Spleen (tissue), 7 donors: Measurements from ENCODE around the gene GLIS1.

Experiments used
- POLR2A ChIP-seq, 3 donors: fragments of 450-650 bp; IDR thresholded peaks; one replicate each; pipeline ENCODE4 v1.5.1; 2017; ENCODE audit warnings: antibody characterized with exemption in 3 of 3, mild to moderate bottlenecking in 1 of 3
- POLR2AphosphoS5 ChIP-seq, 3 donors: sonication (generic); formaldehyde crosslinking; IDR thresholded peaks; one replicate each; pipeline ENCODE4 v1.5.1; 2017; ENCODE audit warnings: antibody characterized with exemption in 3 of 3
- TF ChIP-seq, protein P1 (sequence below), 11 experiments: fragments of 200-600 bp in 7 of 11; fragments of 450-650 bp in 4 of 11; sonication (generic) in 4 of 11; IDR thresholded peaks in 8 of 11; conservative IDR thresholded peaks in 3 of 11; 1 replicate in 7 of 11; 2 replicates in 4 of 11; pipeline versions ENCODE4 v1.4.0 to v1.8.0; 2016 to 2021; ENCODE audit warnings: antibody characterized with exemption in 11 of 11, inconsistent platforms in 4 of 11, mild to moderate bottlenecking in 1 of 11
- donor health status: DM: no; HTN: no; CAD: no; lungs with moderate emphysema.
- donor health status: DM: no; HTN: no; CAD: no.
- donor health status: DM: no; HTN: no; CAD: no.

DNA sequence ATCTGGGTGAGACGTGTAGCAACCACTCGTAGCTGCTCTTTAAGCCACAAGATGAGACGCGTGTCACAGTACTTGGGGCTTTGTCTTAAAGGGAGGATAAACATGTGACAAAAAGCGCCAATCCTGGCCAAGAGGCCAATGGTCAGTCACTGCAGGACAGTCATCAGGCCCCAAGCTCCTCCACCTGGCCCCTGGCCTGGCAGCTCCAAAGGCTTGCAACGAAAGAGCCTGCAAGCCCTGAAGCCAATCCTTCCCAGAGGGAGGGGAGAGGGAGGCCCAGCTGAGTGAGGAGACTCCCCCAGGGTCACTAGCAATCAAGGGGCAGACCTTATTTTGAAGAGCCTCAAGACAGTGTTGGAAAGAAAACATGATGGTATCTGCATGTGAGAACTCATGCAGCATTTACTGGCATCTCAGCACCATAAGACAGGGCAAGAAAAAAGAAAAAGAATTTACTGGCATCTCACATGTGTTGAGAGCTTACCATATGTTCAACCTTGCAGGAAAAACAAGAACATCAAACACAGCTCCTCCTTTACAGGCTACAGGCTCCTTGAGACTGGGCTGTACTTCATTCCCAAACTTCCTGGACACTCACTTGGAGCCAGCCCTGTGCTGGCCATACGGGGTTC lies 11.4 kb downstream of the GLIS1 start:
- TF ChIP-seq, protein P1, sequence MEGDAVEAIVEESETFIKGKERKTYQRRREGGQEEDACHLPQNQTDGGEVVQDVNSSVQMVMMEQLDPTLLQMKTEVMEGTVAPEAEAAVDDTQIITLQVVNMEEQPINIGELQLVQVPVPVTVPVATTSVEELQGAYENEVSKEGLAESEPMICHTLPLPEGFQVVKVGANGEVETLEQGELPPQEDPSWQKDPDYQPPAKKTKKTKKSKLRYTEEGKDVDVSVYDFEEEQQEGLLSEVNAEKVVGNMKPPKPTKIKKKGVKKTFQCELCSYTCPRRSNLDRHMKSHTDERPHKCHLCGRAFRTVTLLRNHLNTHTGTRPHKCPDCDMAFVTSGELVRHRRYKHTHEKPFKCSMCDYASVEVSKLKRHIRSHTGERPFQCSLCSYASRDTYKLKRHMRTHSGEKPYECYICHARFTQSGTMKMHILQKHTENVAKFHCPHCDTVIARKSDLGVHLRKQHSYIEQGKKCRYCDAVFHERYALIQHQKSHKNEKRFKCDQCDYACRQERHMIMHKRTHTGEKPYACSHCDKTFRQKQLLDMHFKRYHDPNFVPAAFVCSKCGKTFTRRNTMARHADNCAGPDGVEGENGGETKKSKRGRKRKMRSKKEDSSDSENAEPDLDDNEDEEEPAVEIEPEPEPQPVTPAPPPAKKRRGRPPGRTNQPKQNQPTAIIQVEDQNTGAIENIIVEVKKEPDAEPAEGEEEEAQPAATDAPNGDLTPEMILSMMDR (IDR thresholded peaks at IDR 0.05 in 8 of 11, conservative IDR thresholded peaks at IDR 0.05 in 3 of 11) = no peak
- no peak for TF ChIP-seq POLR2AphosphoS5 (IDR thresholded peaks at IDR 0.05)
- TF ChIP-seq POLR2A (IDR thresholded peaks at IDR 0.05) = no peak
